ENCODE data around the gene SMC5. TPM values are rescaled to one million over a fixed set of nuclear protein-coding genes. Genes with fewer than 3 reads are reported as not detected.
"Not testable (repeated sequence)": the region's sequence is repeated elsewhere in the genome, so short reads cannot be mapped to it uniquely, and the experiment has no call there.

SMC5 gene
- total RNA-seq, 4 donors from 2014 or later = 20.8 to 45.4 (median 31.4) TPM

GRCh38 chr9:70229026-70229425 lies 29.8 kb upstream of the SMC5 start:
- no peak for TF ChIP-seq CTCF (IDR thresholded peaks at IDR 0.05)
- DNase-seq (ENCODE audit: low spot score) = no peak

GRCh38 chr9:70229579-70229978 lies 29.2 kb upstream of the SMC5 start:
- ATAC-seq (ENCODE audit: low FRiP score) (no peak), DNase-seq (ENCODE audit: low spot score) (no peak)
- no peak for TF ChIP-seq CTCF (IDR thresholded peaks at IDR 0.05)

More at GRCh38 chr9:70229026-70229425, 29.8 kb upstream of the SMC5 start:
- no peak for ATAC-seq (ENCODE audit: low FRiP score)

- DNase-seq (ENCODE audit: low spot score) = no peak
- ATAC-seq (ENCODE audit: low FRiP score) = no peak
- TF ChIP-seq CTCF (IDR thresholded peaks at IDR 0.05) = no peak
Observed at GRCh38 chr9:70232476-70232875, 26.3 kb upstream of the SMC5 start.

GRCh38 chr9:70234208-70234607 lies 24.6 kb upstream of the SMC5 start:
- not testable (repeated sequence) for ATAC-seq (ENCODE audit: low FRiP score); DNase-seq (ENCODE audit: low spot score)

- not testable (repeated sequence) for DNase-seq (ENCODE audit: low spot score); ATAC-seq (ENCODE audit: low FRiP score)
Observed at GRCh38 chr9:70245952-70246351, 12.8 kb upstream of the SMC5 start.

GRCh38 chr9:70250221-70250620 lies 8.6 kb upstream of the SMC5 start:
- DNase-seq (ENCODE audit: low spot score) = no peak
- no peak for TF ChIP-seq CTCF (IDR thresholded peaks at IDR 0.05)
- ATAC-seq (ENCODE audit: low FRiP score) = no peak

- DNase-seq (ENCODE audit: low spot score) (no peak), ATAC-seq (ENCODE audit: low FRiP score) (no peak)
- TF ChIP-seq CTCF (IDR thresholded peaks at IDR 0.05) = no peak
Observed at GRCh38 chr9:70255486-70255885, 3.3 kb upstream of the SMC5 start.

- TF ChIP-seq CTCF (IDR thresholded peaks at IDR 0.05) = no peak
- no peak for ATAC-seq (ENCODE audit: low FRiP score)
- DNase-seq (ENCODE audit: low spot score) = no peak
Observed at GRCh38 chr9:70256123-70256551, 2.6 kb upstream of the SMC5 start.
